DND-41 (cell line): ENCODE measurements around the gene GNG11.

Source experiments
- ATAC-seq: fragments of 200-7000 bp; cut with Tn5 transposase; 3 replicates; pipeline ENCODE4 v1.9.1; 2021; ENCODE audit warnings: low read depth; ENCODE audit not compliant: insufficient read depth
- DNase-seq: peaks from one replicate; pipeline ENCODE4 v3.0.0-alpha.2; 2020
- H2AFZ ChIP-seq: 2 replicates; pipeline ENCODE4 v1.6.0; 2012; ENCODE audit warnings: low read depth, low read length
- H3K27ac ChIP-seq: 2 replicates; pipeline ENCODE4 v1.5.1; 2012; ENCODE audit warnings: low read length, inconsistent platforms
- H3K27me3 ChIP-seq: fragments of 200-600 bp; sonication (generic); 2 replicates; pipeline ENCODE4 v1.6.0; 2012; ENCODE audit warnings: low read length, mild to moderate bottlenecking, inconsistent platforms; ENCODE audit not compliant: insufficient read depth, poor library complexity
- H3K36me3 ChIP-seq: 2 replicates; pipeline ENCODE4 v1.5.1; 2012; ENCODE audit warnings: low read length, inconsistent platforms; ENCODE audit not compliant: insufficient read depth
- H3K4me1 ChIP-seq: 2 replicates; pipeline ENCODE4 v1.5.1; 2012; ENCODE audit warnings: mild to moderate bottlenecking, low read length; ENCODE audit not compliant: insufficient read depth
- H3K4me2 ChIP-seq: 2 replicates; pipeline ENCODE4 v1.6.0; 2012; ENCODE audit warnings: mild to moderate bottlenecking, moderate library complexity, low read length, inconsistent platforms; ENCODE audit not compliant: insufficient read depth
- H3K4me3 ChIP-seq, 2 experiments: fragments of 200-600 bp in 1 of 2; shearing (Covaris generic) in 1 of 2; 2 replicates each; pipeline ENCODE4 v1.5.1; 2012 to 2016; ENCODE audit warnings: inconsistent platforms in 2 of 2, low read length in 2 of 2, mild to moderate bottlenecking in 2 of 2, low read depth in 1 of 2, moderate library complexity in 1 of 2
- H3K79me2 ChIP-seq: 2 replicates; pipeline ENCODE4 v1.6.0; 2012; ENCODE audit warnings: low read length, inconsistent platforms; ENCODE audit not compliant: insufficient read depth
- H3K9ac ChIP-seq: 2 replicates; pipeline ENCODE4 v1.6.0; 2012; ENCODE audit warnings: low read depth, mild to moderate bottlenecking, inconsistent platforms, low read length, moderate library complexity
- H3K9me3 ChIP-seq: 2 replicates; pipeline ENCODE4 v1.5.1; 2012; ENCODE audit warnings: low read length, moderate library complexity, mild to moderate bottlenecking, inconsistent platforms; ENCODE audit not compliant: insufficient read depth, severe bottlenecking
- H4K20me1 ChIP-seq: 2 replicates; pipeline ENCODE4 v1.6.0; 2012; ENCODE audit warnings: low read length; ENCODE audit not compliant: insufficient read depth
- CTCF ChIP-seq: IDR thresholded peaks from 2 replicates; pipeline ENCODE4 v1.5.1; 2012; ENCODE audit warnings: borderline replicate concordance, low read length, moderate library complexity, mild to moderate bottlenecking; ENCODE audit not compliant: poor library complexity, severe bottlenecking; ENCODE audit errors: extremely low read depth
- EZH2 ChIP-seq: IDR thresholded peaks from 3 replicates; pipeline ENCODE4 v1.6.1; 2012; ENCODE audit warnings: borderline replicate concordance, low read depth, mild to moderate bottlenecking, moderate library complexity, low read length, inconsistent platforms; ENCODE audit not compliant: severe bottlenecking

The GNG11 gene

GRCh38 chr7:93921607-93922566, at the start of gene GNG11:
Gene GNG11, plus strand, starts transcription at chr7:93921735. Its CDS starts 403 bp downstream, at chr7:93922138.
- Histone ChIP-seq H3K4me2 (no peak within 1 kb of the TSS), H3K4me3 (no peak within 1 kb of the TSS), H3K27ac (no peak within 1 kb of the TSS), H3K36me3 (no peaks in the 10 kb centered on the region), H3K27me3 (no peaks in the 10 kb centered on the region), H3K9ac (no peak within 1 kb of the TSS), H4K20me1 (no peaks in the 10 kb centered on the region), H3K79me2 (no peaks in the 10 kb centered on the region), H3K9me3 (no peaks in the 10 kb centered on the region), H2AFZ (no peak within 1 kb of the TSS), H3K4me1 (no peaks in the 10 kb centered on the region)
- ATAC-seq (no peak), DNase-seq (no peak)
- TF ChIP-seq EZH2 (no peak), CTCF (no peak)

GRCh38 chr7:93873998-93874574, 47.4 kb upstream of the GNG11 start:
- no peak overlapping the region for H2AFZ ChIP-seq
- H3K4me2 ChIP-seq, result no peak overlapping the region
- no peak overlapping the region for H3K9ac ChIP-seq
- H3K27ac ChIP-seq, result no peak overlapping the region
- H3K27me3 ChIP-seq, result no peaks in the 10 kb centered on the region
- H4K20me1 ChIP-seq, result no peaks in the 10 kb centered on the region
- no peak overlapping the region for H3K4me3 ChIP-seq
- H3K79me2 ChIP-seq, result no peaks in the 10 kb centered on the region
- ATAC-seq (no peak), DNase-seq (no peak)
- no peaks in the 10 kb centered on the region for H3K36me3 ChIP-seq
- no peak for TF ChIP-seq EZH2
- no peak for TF ChIP-seq CTCF
- no peaks in the 10 kb centered on the region for H3K9me3 ChIP-seq
- H3K4me1 ChIP-seq, result no peaks in the 10 kb centered on the region

- H3K9me3 ChIP-seq, result no peaks in the 10 kb centered on the region
- no peak for DNase-seq
- ATAC-seq, result no peak
- no peaks in the 10 kb centered on the region for H3K36me3 ChIP-seq
- no peaks in the 10 kb centered on the region for H3K27me3 ChIP-seq
- TF ChIP-seq CTCF (no peak), EZH2 (no peak)
- H2AFZ ChIP-seq, result no peak overlapping the region
- H4K20me1 ChIP-seq, result no peaks in the 10 kb centered on the region
- no peak overlapping the region for H3K4me2 ChIP-seq
- H3K4me1 ChIP-seq, result no peaks in the 10 kb centered on the region
- no peak overlapping the region for H3K9ac ChIP-seq
- H3K4me3 ChIP-seq, result no peak overlapping the region
- H3K79me2 ChIP-seq, result no peaks in the 10 kb centered on the region
- no peak overlapping the region for H3K27ac ChIP-seq
Measured at GRCh38 chr7:93877742-93878141, 43.8 kb upstream of the GNG11 start.
